SU-DHL-6 (cell line): ENCODE results near the gene NAA80.

ENCODE experiments used
- H2AFZ ChIP-seq: fragments of 200-600 bp; sonication (generic); 2 replicates; pipeline ENCODE4 v1.6.1; 2014; ENCODE audit warnings: low read depth, mild to moderate bottlenecking, moderate library complexity, mixed read lengths, antibody characterized with exemption, low read length; ENCODE audit not compliant: severe bottlenecking
- H3F3A ChIP-seq: fragments of 200-600 bp; shearing (Covaris generic); 2 replicates; pipeline ENCODE4 v1.6.0; 2016; ENCODE audit warnings: antibody characterized with exemption, mild to moderate bottlenecking; ENCODE audit not compliant: insufficient read depth
- H3K27ac ChIP-seq: fragments of 200-600 bp; sonication (generic); 2 replicates; pipeline ENCODE4 v1.5.1; 2016; ENCODE audit warnings: low read depth, mild to moderate bottlenecking, low read length, moderate library complexity, mixed read lengths
- H3K27me3 ChIP-seq: fragments of 200-600 bp; sonication (generic), shearing (Covaris generic); 2 replicates; pipeline ENCODE4 v1.6.0; 2014; ENCODE audit warnings: mild to moderate bottlenecking, low read length
- H3K36me3 ChIP-seq: fragments of 200-600 bp; sonication (generic); 2 replicates; pipeline ENCODE4 v1.6.1; 2014; ENCODE audit warnings: mild to moderate bottlenecking, low read length, mixed read lengths
- H3K4me2 ChIP-seq: fragments of 300-600, 200-600 bp; shearing (Covaris generic), sonication (generic); 2 replicates; pipeline ENCODE4 v1.6.0; 2014; ENCODE audit warnings: low read length, low read depth, mild to moderate bottlenecking; ENCODE audit not compliant: poor library complexity, severe bottlenecking
- H3K4me3 ChIP-seq: fragments of 200-600 bp; sonication (generic); 2 replicates; pipeline ENCODE4 v1.5.1; 2014; ENCODE audit warnings: antibody characterized with exemption, low read length, mild to moderate bottlenecking, mixed read lengths; ENCODE audit not compliant: insufficient read depth, poor library complexity, severe bottlenecking
- H3K79me2 ChIP-seq: fragments of 200-600 bp; sonication (generic); 2 replicates; pipeline ENCODE4 v1.6.1; 2014; ENCODE audit warnings: mild to moderate bottlenecking, low read length, moderate library complexity; ENCODE audit not compliant: insufficient read depth
- H3K9ac ChIP-seq: fragments of 200-600 bp; sonication (generic); 2 replicates; pipeline ENCODE4 v1.7.0; 2014; ENCODE audit warnings: mild to moderate bottlenecking, low read length
- H3K9me2 ChIP-seq: fragments of 200-600 bp; sonication (generic); replicated peaks from 2 replicates; pipeline ENCODE4 v1.6.1; 2014; ENCODE audit warnings: low read length; ENCODE audit not compliant: insufficient read depth
- H3K9me3 ChIP-seq: fragments of 200-600 bp; sonication (generic); 2 replicates; pipeline ENCODE4 v1.6.1; 2014; ENCODE audit warnings: low read length, mixed read lengths; ENCODE audit not compliant: insufficient read depth
- H4K20me1 ChIP-seq: fragments of 200-600 bp; sonication (generic); 2 replicates; pipeline ENCODE4 v1.6.1; 2014; ENCODE audit warnings: low read depth, mild to moderate bottlenecking, antibody characterized with exemption, low read length, moderate library complexity, mixed read lengths
- EZH2phosphoT487 ChIP-seq: fragments of 200-600 bp; sonication (generic), shearing (Covaris generic); conservative IDR thresholded peaks from 2 replicates; pipeline ENCODE4 v1.6.1; 2018; ENCODE audit warnings: mild to moderate bottlenecking, antibody characterized with exemption, low read length, moderate library complexity, mixed read lengths
- TF ChIP-seq, protein P1 (sequence below): fragments of 200-600 bp; sonication (generic); IDR thresholded peaks from one replicate; pipeline ENCODE4 v1.5.1; 2017; ENCODE audit warnings: antibody characterized with exemption, mild to moderate bottlenecking, low read length, moderate library complexity; ENCODE audit not compliant: insufficient read depth, poor library complexity, severe bottlenecking

Gene NAA80

DNA sequence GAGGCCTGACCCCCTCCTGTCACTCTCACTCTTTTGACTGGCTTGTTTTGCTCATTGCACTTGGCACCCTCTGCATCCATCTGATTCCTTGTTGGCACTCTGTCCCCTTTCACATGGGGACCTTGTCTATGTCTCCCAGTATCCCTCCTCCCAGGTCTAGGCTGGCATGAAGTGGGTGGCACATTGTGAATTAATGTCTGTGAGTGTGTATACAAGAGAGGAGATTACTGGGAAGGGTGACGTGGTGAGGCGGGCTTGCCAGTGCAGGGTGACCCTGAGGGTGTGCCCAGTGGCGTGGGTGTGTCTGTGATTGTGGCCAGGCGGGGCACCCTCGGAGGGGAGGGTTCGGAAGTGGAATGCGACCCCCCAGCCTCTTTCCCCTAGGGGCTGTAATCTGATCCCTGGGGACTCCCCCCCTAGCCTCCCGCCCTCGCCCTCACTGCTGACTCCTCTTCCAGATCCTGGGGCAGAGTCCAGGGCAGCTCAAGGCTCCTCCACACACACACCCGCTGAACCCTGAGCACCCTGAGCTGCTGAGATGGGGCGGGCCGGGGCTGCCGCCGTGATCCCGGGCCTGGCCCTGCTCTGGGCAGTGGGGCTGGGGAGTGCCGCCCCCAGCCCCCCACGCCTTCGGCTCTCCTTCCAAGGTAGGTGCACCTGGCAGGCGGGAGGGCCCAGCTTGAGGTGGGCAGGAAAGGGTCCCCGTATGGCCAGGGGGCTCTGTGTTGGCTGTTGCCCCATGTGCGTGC is 30.3 kb downstream of the NAA80 start, which contains the start of gene SEMA3B:
SEMA3B (plus strand) TSS at position 445 of the 749 bp plus-strand sequence; CDS start at position 539, 94 bp downstream.
- Histone ChIP-seq H3K9me2 (no peaks in the 10 kb centered on the region), H3K79me2 (no peaks in the 10 kb centered on the region), H3K9ac (no peak within 1 kb of the TSS), H4K20me1 (no peaks in the 10 kb centered on the region), H3K27ac (no peak within 1 kb of the TSS), H3K9me3 (no peaks in the 10 kb centered on the region), H3K27me3 (no peaks in the 10 kb centered on the region), H2AFZ (no peak within 1 kb of the TSS), H3K4me2 (no peak within 1 kb of the TSS), H3K4me3 (no peak within 1 kb of the TSS), H3F3A (no peaks in the 10 kb centered on the region), H3K36me3 (no peaks in the 10 kb centered on the region)
- TF ChIP-seq, protein P1, sequence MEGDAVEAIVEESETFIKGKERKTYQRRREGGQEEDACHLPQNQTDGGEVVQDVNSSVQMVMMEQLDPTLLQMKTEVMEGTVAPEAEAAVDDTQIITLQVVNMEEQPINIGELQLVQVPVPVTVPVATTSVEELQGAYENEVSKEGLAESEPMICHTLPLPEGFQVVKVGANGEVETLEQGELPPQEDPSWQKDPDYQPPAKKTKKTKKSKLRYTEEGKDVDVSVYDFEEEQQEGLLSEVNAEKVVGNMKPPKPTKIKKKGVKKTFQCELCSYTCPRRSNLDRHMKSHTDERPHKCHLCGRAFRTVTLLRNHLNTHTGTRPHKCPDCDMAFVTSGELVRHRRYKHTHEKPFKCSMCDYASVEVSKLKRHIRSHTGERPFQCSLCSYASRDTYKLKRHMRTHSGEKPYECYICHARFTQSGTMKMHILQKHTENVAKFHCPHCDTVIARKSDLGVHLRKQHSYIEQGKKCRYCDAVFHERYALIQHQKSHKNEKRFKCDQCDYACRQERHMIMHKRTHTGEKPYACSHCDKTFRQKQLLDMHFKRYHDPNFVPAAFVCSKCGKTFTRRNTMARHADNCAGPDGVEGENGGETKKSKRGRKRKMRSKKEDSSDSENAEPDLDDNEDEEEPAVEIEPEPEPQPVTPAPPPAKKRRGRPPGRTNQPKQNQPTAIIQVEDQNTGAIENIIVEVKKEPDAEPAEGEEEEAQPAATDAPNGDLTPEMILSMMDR = no peak
- no peak for TF ChIP-seq EZH2phosphoT487

DNA sequence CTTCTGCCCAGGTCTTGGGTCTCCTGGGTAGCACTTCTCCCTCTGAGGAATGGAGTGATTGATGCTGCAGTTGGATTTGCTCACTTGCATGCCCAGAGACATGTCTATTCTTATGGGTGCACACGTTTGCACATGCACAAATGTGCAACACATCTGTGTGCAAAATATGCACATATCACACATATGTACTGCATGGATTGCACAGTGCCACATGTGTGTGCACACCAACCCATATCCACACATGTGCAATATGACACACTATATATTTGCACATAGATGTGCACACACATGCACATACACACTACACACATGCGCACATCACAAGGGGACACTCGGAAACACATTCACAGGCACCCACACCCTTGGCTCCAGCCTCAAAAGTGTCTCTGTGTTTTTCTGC is 30.9 kb downstream of the NAA80 start:
- H3K4me3 ChIP-seq = no peak overlapping the region
- no peak overlapping the region for H3K4me2 ChIP-seq
- no peak overlapping the region for H2AFZ ChIP-seq
- no peaks in the 10 kb centered on the region for H3K79me2 ChIP-seq
- no peaks in the 10 kb centered on the region for H3K9me2 ChIP-seq
- no peaks in the 10 kb centered on the region for H3K36me3 ChIP-seq
- no peak overlapping the region for H3K9ac ChIP-seq
- no peaks in the 10 kb centered on the region for H3F3A ChIP-seq
- no peaks in the 10 kb centered on the region for H3K27me3 ChIP-seq
- H3K9me3 ChIP-seq = no peaks in the 10 kb centered on the region
- no peaks in the 10 kb centered on the region for H4K20me1 ChIP-seq
- no peak overlapping the region for H3K27ac ChIP-seq
- TF ChIP-seq, protein P1 = no peak
- TF ChIP-seq EZH2phosphoT487 = no peak

DNA sequence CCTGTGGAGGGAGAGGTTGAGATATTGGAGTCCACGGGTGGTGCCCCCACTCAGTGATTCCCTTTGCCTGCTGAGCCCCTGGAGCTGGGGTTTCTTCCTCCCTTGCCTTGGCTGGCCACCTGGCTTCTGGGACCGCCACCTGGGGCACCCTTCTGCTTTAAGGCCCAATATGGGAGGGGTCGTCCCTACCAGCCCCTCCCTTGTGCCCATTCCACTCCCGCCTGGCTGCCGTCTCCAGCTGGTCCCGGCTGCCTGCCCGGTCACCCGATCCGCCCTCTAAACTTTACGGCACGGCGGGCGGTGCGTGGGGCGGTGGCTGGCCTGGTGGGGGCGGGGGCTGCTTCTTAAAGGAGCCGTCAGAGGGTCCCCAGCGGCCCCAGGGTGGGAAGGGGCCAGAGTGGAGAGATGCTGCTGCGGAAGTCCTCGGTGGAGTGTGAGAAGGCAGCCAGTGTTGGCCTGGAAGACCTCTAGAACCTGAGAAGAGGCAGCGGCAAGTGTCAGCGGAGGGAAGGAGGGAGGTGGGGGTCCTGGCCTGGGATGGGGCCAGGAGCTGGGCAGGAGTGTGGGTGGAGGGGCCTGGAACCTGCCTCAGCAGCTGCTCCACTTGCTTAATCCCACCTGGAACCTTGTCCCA is 31.8 kb downstream of the NAA80 start:
- Histone ChIP-seq H3K9me2 (no peaks in the 10 kb centered on the region), H3K4me2 (no peak overlapping the region), H3K27ac (no peak overlapping the region), H4K20me1 (no peaks in the 10 kb centered on the region), H3K79me2 (no peaks in the 10 kb centered on the region), H3F3A (no peaks in the 10 kb centered on the region), H3K9me3 (no peaks in the 10 kb centered on the region), H3K4me3 (no peak overlapping the region), H3K27me3 (no peaks in the 10 kb centered on the region), H2AFZ (no peak overlapping the region), H3K9ac (no peak overlapping the region), H3K36me3 (no peaks in the 10 kb centered on the region)
- TF ChIP-seq, protein P1 = no peak
- TF ChIP-seq EZH2phosphoT487 = no peak
